Measurements from ENCODE around the gene MCM5.
"Not testable (repeated sequence)": the region's sequence is repeated elsewhere in the genome, so short reads cannot be mapped to it uniquely, and the experiment has no call there.

The MCM5 gene

GRCh38 chr22:35378621-35379020 lies 21.3 kb upstream of the MCM5 start:
- no peak for DNase-seq (ENCODE audit: insufficient read length, low spot score)
- no peak for FAIRE-seq

- FAIRE-seq (no peak), DNase-seq (ENCODE audit: insufficient read length, low spot score) (no peak)
These were observed 20.6 kb upstream of the MCM5 start for GRCh38 chr22:35379146-35379993.

- DNase-seq (ENCODE audit: insufficient read length, low spot score) (no peak), FAIRE-seq (no peak)
These were observed 19.9 kb upstream of the MCM5 start for GRCh38 chr22:35380013-35380412.

DNA sequence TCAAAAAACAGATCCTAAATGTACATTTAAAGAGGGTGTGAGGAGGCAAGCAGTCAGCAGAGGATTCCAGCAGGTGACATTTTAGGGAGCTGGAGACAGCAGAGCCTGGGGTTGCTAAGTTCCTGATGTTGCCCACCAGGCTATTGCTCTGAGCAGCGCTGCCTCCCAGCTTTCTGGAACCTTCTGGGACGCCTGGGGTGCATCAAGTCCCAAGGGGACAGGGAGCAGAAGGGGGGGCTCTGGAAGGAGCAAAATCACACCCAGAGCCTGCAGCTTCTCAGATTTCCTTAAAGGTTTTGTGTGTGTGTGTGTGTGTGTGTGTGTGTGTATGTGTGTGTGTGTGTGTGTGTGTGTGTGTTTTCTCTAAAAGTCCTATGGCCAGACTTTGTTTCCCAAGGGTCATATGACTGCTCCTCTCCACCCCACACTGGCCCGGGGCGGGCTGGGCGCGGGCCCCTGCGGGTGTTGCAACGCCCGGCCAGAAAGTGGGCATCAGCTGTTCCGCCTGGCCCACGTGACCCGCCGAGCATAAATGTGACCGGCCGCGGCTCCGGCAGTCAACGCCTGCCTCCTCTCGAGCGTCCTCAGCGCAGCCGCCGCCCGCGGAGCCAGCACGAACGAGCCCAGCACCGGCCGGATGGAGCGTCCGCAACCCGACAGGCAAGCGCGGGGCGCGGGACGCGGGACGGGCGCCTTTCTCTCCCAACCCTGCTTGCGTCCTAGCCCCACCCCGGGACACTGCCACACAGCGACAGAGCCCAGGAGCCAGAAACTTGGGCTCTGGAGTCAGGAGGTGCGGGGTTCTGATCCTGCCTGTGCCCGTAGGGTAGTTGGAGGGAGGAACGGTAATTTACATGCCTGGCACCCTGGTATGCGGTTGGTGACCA lies 19.2 kb upstream of the MCM5 start, which contains the start of gene HMOX1:
Gene HMOX1 (plus strand): TSS at position 560 of the 887 bp plus-strand sequence. CDS start 78 bp downstream, at position 638.
- FAIRE-seq = peak; percentile 71
- peak; percentile 78 for DNase-seq (ENCODE audit: insufficient read length, low spot score)

GRCh38 chr22:35381424-35382009 lies 18.4 kb upstream of the MCM5 start:
- FAIRE-seq = peak; percentile 61

DNA sequence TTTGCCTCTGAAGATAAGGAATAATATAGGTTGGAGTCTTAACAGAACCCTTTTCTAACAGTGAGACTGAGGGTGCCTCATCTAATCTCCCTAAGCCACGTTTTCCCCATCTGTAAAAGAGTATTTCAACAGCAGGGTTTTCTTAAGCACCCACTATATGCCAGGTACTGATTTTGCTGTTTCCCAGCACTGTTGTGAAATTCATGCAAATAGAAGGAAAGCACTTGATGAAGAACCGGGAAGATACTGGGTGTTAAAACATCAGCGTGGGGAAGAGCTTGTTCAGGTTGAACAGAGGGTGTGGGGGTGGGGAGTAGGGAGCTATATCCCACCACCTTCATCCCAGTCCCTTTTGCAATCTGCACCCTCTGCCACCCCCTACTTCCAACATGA lies 16.3 kb upstream of the MCM5 start:
- FAIRE-seq (no peak), DNase-seq (ENCODE audit: insufficient read length, low spot score) (no peak)

More at GRCh38 chr22:35381424-35382009, 18.4 kb upstream of the MCM5 start:
- no peak for DNase-seq (ENCODE audit: insufficient read length, low spot score)

GRCh38 chr22:35384527-35384926 lies 15.4 kb upstream of the MCM5 start:
- no peak for DNase-seq (ENCODE audit: insufficient read length, low spot score)
- FAIRE-seq = no peak

- DNase-seq (ENCODE audit: insufficient read length, low spot score) (no peak), FAIRE-seq (no peak)
These were observed 14.9 kb upstream of the MCM5 start for GRCh38 chr22:35384975-35385588.

- no peak for FAIRE-seq
- no peak for DNase-seq (ENCODE audit: insufficient read length, low spot score)
These were observed 13.2 kb upstream of the MCM5 start for GRCh38 chr22:35386670-35387288.

DNA sequence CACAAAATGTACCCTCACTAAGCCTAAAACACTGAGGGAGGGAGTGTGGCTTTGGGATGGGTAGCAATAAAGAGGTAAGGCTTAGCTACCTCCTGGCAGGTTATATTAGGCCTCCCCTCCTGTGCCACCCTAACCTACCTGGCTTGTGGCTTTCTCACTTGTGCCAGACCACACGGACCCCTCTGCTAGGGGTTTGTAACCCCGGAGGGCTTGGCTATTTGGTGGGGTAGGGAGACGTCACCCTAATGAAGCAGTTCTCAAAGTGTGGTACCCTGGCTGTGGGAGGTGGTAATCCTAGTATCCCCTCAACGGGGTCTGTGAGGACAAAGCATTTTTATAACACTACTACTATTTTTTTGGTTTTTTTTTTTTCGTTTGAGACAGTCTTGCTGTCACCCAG lies 9.0 kb upstream of the MCM5 start:
- DNase-seq (ENCODE audit: insufficient read length, low spot score) = no peak
- no peak for FAIRE-seq

- FAIRE-seq (no peak), DNase-seq (ENCODE audit: insufficient read length, low spot score) (no peak)
These were observed 7.6 kb upstream of the MCM5 start for GRCh38 chr22:35392357-35392756.

DNA sequence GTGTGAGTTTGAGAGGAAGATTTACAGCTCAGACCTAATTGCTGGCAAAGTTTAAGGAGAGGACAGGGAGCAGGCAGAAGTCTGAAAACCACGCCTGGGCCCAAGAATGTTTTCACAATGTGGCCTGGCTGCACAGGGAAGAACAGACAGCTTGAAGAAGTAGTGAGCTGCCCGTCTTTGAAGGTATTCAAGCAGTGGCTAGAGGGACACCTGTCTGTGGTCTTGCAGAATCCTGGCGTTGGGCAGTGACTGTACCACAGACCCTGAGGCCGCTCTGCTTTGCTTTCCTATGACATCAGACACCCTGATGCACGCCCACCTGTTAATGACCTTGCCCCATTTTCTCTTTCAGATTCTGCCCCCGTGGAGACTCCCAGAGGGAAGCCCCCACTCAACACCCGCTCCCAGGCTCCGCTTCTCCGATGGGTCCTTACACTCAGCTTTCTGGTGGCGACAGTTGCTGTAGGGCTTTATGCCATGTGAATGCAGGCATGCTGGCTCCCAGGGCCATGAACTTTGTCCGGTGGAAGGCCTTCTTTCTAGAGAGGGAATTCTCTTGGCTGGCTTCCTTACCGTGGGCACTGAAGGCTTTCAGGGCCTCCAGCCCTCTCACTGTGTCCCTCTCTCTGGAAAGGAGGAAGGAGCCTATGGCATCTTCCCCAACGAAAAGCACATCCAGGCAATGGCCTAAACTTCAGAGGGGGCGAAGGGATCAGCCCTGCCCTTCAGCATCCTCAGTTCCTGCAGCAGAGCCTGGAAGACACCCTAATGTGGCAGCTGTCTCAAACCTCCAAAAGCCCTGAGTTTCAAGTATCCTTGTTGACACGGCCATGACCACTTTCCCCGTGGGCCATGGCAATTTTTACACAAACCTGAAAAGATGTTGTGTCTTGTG lies 6.6 kb upstream of the MCM5 start:
- DNase-seq (ENCODE audit: insufficient read length, low spot score) (no peak), FAIRE-seq (no peak)

GRCh38 chr22:35394011-35394312 lies 6.0 kb upstream of the MCM5 start:
- FAIRE-seq = no peak
- DNase-seq (ENCODE audit: insufficient read length, low spot score) = no peak

GRCh38 chr22:35394810-35395563 lies 5.0 kb upstream of the MCM5 start:
- DNase-seq (ENCODE audit: insufficient read length, low spot score) = no peak
- no peak for FAIRE-seq

GRCh38 chr22:35396622-35397021 lies 3.3 kb upstream of the MCM5 start:
- DNase-seq (ENCODE audit: insufficient read length, low spot score); FAIRE-seq: not testable (repeated sequence)

DNA sequence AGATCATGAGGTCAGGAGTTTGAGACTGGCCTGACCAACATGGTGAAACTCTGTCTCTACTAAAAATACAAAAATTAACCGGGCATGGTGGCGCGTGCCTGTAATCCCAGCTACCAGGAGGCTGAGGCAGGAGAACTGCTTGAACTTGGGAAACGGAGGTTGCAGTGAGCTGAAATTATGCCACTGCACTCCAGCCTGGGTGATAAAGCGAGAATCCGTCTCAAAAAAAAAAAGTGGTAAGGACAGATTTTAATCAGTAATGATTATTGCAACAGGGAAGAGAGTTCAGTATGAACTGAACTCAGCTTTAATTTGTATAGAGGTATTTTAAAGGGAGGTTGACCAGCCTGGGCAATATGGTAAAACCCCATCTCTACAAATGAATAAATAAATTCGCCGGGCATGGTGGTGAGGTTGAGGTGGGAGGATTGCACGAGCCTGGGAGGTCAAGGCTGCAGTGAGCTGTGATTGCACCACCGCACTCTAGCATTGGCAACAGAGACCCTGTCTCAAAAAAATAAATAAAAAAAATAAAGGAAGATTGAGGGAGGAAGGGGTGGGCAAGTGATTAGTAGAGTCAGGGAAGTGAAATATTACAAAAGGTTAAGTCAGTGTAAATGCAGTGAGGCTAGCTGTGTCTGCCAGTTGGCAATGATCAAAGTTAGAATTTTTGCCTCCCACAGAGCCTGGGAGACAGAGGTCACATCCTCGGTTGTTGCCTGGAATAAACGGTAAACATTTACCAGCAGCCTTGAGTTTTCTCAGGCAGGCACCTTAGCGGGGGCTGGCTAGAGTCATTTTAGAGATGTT lies 2.6 kb upstream of the MCM5 start:
- DNase-seq (ENCODE audit: insufficient read length, low spot score) (no peak), FAIRE-seq (no peak)

GRCh38 chr22:35398591-35398973 lies 1.4 kb upstream of the MCM5 start:
- DNase-seq (ENCODE audit: insufficient read length, low spot score) = no peak
- FAIRE-seq = no peak

- peak; percentile 48 for FAIRE-seq
- no peak for DNase-seq (ENCODE audit: insufficient read length, low spot score)
These were observed 744 bp upstream of the MCM5 start for GRCh38 chr22:35399114-35399677.
